Transverse colon (tissue), 4 donors: ENCODE data around the gene TUBB4A.

ENCODE experiments used
- POLR2A ChIP-seq: fragments of 450-650 bp; IDR thresholded peaks from one replicate; pipeline ENCODE4 v1.6.1; 2016; ENCODE audit warnings: antibody characterized with exemption, mild to moderate bottlenecking, moderate library complexity
- POLR2AphosphoS5 ChIP-seq, 3 donors: sonication (generic); formaldehyde crosslinking; IDR thresholded peaks; one replicate each; pipeline ENCODE4 v1.6.1; 2016; ENCODE audit warnings: antibody characterized with exemption in 3 of 3
- TF ChIP-seq, protein P1 (sequence below), 5 experiments: fragments of 200-600 bp in 3 of 5; fragments of 450-650 bp in 2 of 5; sonication (generic) in 3 of 5; IDR thresholded peaks; 1 replicate in 2 of 5; 2 replicates in 3 of 5; pipeline ENCODE4 v1.5.1; 2016 to 2017; ENCODE audit warnings: antibody characterized with exemption in 5 of 5, inconsistent platforms in 3 of 5, mild to moderate bottlenecking in 2 of 5, moderate library complexity in 1 of 5

DNA sequence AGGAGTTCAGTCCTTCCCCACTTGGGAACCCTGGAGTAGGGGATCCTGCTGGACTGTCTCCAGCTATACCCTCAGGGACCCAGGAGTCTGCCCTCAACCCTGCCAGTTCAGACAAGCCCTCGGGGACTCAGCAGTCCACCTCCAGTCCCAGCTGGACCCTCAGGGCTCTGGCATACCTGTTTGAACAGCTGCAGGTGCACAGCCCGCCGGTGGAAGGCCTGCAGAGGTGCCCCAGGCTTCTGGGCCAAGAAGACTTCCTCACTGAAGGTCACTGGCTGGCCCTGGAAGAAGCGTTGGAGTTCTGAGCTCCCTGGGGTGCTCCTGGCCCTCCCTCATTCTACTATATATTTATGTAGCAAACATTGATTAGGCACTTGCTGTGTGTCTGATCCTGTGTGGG, 29.4 kb downstream of the TUBB4A start:
- TF ChIP-seq, protein P1, sequence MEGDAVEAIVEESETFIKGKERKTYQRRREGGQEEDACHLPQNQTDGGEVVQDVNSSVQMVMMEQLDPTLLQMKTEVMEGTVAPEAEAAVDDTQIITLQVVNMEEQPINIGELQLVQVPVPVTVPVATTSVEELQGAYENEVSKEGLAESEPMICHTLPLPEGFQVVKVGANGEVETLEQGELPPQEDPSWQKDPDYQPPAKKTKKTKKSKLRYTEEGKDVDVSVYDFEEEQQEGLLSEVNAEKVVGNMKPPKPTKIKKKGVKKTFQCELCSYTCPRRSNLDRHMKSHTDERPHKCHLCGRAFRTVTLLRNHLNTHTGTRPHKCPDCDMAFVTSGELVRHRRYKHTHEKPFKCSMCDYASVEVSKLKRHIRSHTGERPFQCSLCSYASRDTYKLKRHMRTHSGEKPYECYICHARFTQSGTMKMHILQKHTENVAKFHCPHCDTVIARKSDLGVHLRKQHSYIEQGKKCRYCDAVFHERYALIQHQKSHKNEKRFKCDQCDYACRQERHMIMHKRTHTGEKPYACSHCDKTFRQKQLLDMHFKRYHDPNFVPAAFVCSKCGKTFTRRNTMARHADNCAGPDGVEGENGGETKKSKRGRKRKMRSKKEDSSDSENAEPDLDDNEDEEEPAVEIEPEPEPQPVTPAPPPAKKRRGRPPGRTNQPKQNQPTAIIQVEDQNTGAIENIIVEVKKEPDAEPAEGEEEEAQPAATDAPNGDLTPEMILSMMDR (IDR thresholded peaks at IDR 0.05) = no peak
- no peak for TF ChIP-seq POLR2AphosphoS5 (IDR thresholded peaks at IDR 0.05)
- no peak for TF ChIP-seq POLR2A
